ENCODE data around the gene PITX1. TPM values are rescaled to one million over a fixed set of nuclear protein-coding genes. Genes with fewer than 3 reads are reported as not detected.
"Not testable (repeated sequence)": the region's sequence is repeated elsewhere in the genome, so short reads cannot be mapped to it uniquely, and the experiment has no call there.

The PITX1 gene
- total and polyA plus RNA-seq, 2 of the 13 experiments (the other 11 are each of a cell fraction or from before 2014, with no cell fraction given) = 11.7 to 20.2 TPM

DNA sequence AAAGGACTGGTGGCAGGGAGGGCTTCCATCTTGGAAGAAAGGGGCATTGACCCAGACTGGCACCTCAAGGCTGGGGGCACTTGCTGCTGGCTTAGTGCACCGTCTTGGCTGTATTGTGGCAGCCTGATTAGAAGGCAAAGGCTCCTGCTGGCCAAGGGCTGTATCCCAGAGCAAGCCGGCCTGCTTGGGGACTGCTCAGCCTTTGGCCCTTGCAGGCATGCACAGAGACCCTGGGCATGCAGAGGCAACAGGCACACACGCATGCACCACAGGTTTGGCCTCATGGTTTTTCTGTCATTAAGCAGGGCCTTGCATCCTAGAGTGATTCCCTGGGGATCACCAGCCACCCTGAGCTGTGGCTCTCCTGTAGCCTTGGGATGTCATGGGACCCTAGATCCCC is 29.0 kb downstream of the PITX1 start (continued):
- TF ChIP-seq, protein P1, sequence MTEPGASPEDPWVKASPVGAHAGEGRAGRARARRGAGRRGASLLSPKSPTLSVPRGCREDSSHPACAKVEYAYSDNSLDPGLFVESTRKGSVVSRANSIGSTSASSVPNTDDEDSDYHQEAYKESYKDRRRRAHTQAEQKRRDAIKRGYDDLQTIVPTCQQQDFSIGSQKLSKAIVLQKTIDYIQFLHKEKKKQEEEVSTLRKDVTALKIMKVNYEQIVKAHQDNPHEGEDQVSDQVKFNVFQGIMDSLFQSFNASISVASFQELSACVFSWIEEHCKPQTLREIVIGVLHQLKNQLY (CRISPR knock-in tag; IDR thresholded peaks at IDR 0.05) = no peak
- TF ChIP-seq ZNF253 (CRISPR knock-in tag; IDR thresholded peaks at IDR 0.05; ENCODE audit: borderline replicate concordance) = no peak
- no peak for TF ChIP-seq ZBTB10 (CRISPR knock-in tag; IDR thresholded peaks at IDR 0.05; ENCODE audit: borderline replicate concordance)
- no peak for TF ChIP-seq PRDM4 (CRISPR knock-in tag; IDR thresholded peaks at IDR 0.05; ENCODE audit: borderline replicate concordance)

DNA sequence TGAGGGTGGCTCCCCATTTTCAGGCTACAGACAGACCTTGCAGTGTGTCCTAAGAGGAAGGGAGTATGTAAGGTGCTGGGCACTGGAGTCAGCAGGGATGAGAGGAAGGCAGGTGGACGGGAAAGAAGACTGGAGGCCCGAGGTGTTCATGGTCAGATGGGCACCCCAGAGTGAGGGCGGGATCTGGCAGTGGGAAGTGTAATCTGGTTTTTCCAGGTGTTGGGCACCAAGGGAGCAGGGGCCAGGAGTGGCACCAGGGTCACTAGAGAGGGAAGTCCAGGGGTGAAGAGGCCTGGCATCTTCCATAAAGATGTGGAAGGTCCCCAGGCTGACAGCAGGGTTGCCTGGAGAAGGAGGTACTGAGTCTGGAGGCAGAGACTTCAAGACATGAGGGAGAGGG is 29.7 kb downstream of the PITX1 start:
- no TSS peak for BruUV-seq (replicated peaks)
- in situ Hi-C loops (cut with HindIII; ENCODE audit: extremely low pct_ligation_motif_present, low pct_unique_long_range_greater_than_20kb) = no loop called here
- no peak for ATAC-seq
- Histone ChIP-seq H3K4me2 (ENCODE audit: low read depth, low read length) (no peak overlapping the region), H3K9ac (ENCODE audit: insufficient read depth, low read depth, low read length) (no peak overlapping the region), H3K4me1 (ENCODE audit: insufficient read depth, low read length) (no peaks in the 10 kb centered on the region), H3K9me3 (ENCODE audit: low read length) (no peaks in the 10 kb centered on the region), H4K20me1 (ENCODE audit: insufficient read depth, low read length) (no peaks in the 10 kb centered on the region), H3K27ac (ENCODE audit: extremely low read length, insufficient read depth, low read length) (no peak overlapping the region), H3K36me3 (replicated peaks in 1 of 2; ENCODE audit: control insufficient read depth in 1 of 2, insufficient read depth in 2 of 2, low read length in 2 of 2) (no peaks in the 10 kb centered on the region), H3K4me3 (replicated peaks in 1 of 3; ENCODE audit: insufficient read depth in 1 of 3, low read depth in 2 of 3, low read length in 3 of 3) (no peak overlapping the region), H3K79me2 (ENCODE audit: insufficient read depth, low read length) (no peaks in the 10 kb centered on the region), H2AFZ (ENCODE audit: low read length) (no peak overlapping the region), H3K27me3 (ENCODE audit: control insufficient read depth in 1 of 2, insufficient read depth in 2 of 2, low read length in 2 of 2) (no peaks in the 10 kb centered on the region)
- WGBS (ENCODE audit: low lambda C conversion rate) = 61% methylated on average over 3 of the region's 3 CpGs
- TF ChIP-seq JUN (CRISPR knock-in tag; IDR thresholded peaks at IDR 0.05) (no peak), RFX1 (IDR thresholded peaks at IDR 0.05) (no peak), ZNF550 (CRISPR knock-in tag; IDR thresholded peaks at IDR 0.05; ENCODE audit: borderline replicate concordance) (no peak), SNRNP70 (IDR thresholded peaks at IDR 0.05; ENCODE audit: low read depth, low read length) (no peak)
- intact Hi-C loops (cut with micrococcal nuclease; ENCODE audit: unreplicated experiment) = no loop called here
- ChIA-PET CTCF (ENCODE audit: low intra/inter-chr PET ratio, low total read pairs) (no interaction called here), POLR2A (no interaction called here)
- no peak for DNase-seq (ENCODE audit: low spot score)
- FAIRE-seq = no peak

DNA sequence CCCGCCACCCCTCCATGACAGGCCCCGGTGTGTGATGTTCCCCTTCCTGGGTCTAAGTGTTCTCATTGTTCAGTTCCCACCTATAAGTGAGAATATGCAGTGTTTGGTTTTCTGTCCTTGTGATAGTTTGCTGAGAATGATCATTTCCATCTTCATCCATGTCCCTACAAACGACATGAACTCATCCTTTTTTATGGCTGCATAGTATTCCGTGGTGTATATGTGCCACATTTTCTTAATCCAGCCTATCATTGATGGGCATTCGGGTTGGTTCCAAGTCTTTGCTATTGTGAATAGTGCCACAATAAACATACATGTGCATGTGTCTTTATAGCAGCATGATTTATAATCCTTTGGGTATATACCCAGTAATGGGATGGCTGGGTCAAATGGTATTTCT is 36.0 kb downstream of the PITX1 start:
- H4K20me1 ChIP-seq (ENCODE audit: insufficient read depth, low read length); FAIRE-seq; H3K27ac ChIP-seq (ENCODE audit: extremely low read length, insufficient read depth, low read length); H3K36me3 ChIP-seq (replicated peaks in 1 of 2; ENCODE audit: control insufficient read depth in 1 of 2, insufficient read depth in 2 of 2, low read length in 2 of 2); DNase-seq (ENCODE audit: low spot score); H2AFZ ChIP-seq (ENCODE audit: low read length); H3K4me1 ChIP-seq (ENCODE audit: insufficient read depth, low read length); POLR2A ChIA-PET; ATAC-seq; H3K9me3 ChIP-seq (ENCODE audit: low read length); BruUV-seq (replicated peaks); H3K9ac ChIP-seq (ENCODE audit: insufficient read depth, low read depth, low read length); H3K4me2 ChIP-seq (ENCODE audit: low read depth, low read length); CTCF ChIA-PET (ENCODE audit: low intra/inter-chr PET ratio, low total read pairs); in situ Hi-C loops (cut with HindIII; ENCODE audit: extremely low pct_ligation_motif_present, low pct_unique_long_range_greater_than_20kb); intact Hi-C loops (cut with micrococcal nuclease; ENCODE audit: unreplicated experiment); H3K27me3 ChIP-seq (ENCODE audit: control insufficient read depth in 1 of 2, insufficient read depth in 2 of 2, low read length in 2 of 2); H3K4me3 ChIP-seq (replicated peaks in 1 of 3; ENCODE audit: insufficient read depth in 1 of 3, low read depth in 2 of 3, low read length in 3 of 3); H3K79me2 ChIP-seq (ENCODE audit: insufficient read depth, low read length): not testable (repeated sequence)
- WGBS (ENCODE audit: low lambda C conversion rate) = 86% methylated on average over 5 of the region's 5 CpGs
